Effector memory CD8-positive, alpha-beta T cell (primary cell): ENCODE measurements around the gene TMPRSS11D.

Experiments used
- ATAC-seq: fragments of 150-1000 bp; cut with Tn5 transposase; replicated peaks from 2 replicates; pipeline ENCODE4 v1.10.0; 2021; ENCODE audit warnings: mild to moderate bottlenecking, moderate library complexity
- DNase-seq, 3 experiments: peaks; one replicate each; pipeline ENCODE4 v3.0.0; 2021
- H3K27ac Mint-ChIP-seq, 2 donors: one replicate each; pipeline ENCODE4 v1.8.0; 2022; ENCODE audit warnings: mild to moderate bottlenecking in 2 of 2, mixed read lengths in 2 of 2, moderate library complexity in 2 of 2
- H3K27me3 Mint-ChIP-seq, 2 donors: one replicate each; pipeline ENCODE4 v1.8.0; 2022; ENCODE audit warnings: mixed read lengths in 2 of 2
- H3K36me3 Mint-ChIP-seq: one replicate; pipeline ENCODE4 v1.8.0; 2022; ENCODE audit warnings: mild to moderate bottlenecking, moderate library complexity, mixed read lengths; ENCODE audit not compliant: insufficient read depth
- H3K4me1 Mint-ChIP-seq, 2 donors: one replicate each; pipeline ENCODE4 v1.8.0; 2022; ENCODE audit warnings: low read depth in 2 of 2, mixed read lengths in 2 of 2
- H3K4me3 Mint-ChIP-seq, 2 donors: one replicate each; pipeline ENCODE4 v1.8.0; 2022; ENCODE audit warnings: mild to moderate bottlenecking in 2 of 2, mixed read lengths in 2 of 2, moderate library complexity in 2 of 2
- H3K9me3 Mint-ChIP-seq, 2 donors: one replicate each; pipeline ENCODE4 v1.8.0; 2022; ENCODE audit warnings: mixed read lengths in 2 of 2

TMPRSS11D gene

GRCh38 chr4:67879486-67879885, 4.3 kb downstream of the TMPRSS11D start:
- DNase-seq, result no peak
- H3K27me3 Mint-ChIP-seq, result no peaks in the 10 kb centered on the region
- no peak overlapping the region for H3K4me3 Mint-ChIP-seq
- no peak for ATAC-seq
- no peaks in the 10 kb centered on the region for H3K36me3 Mint-ChIP-seq
- H3K4me1 Mint-ChIP-seq, result no peaks in the 10 kb centered on the region
- H3K9me3 Mint-ChIP-seq, result peaks cover 0 to 2% of the 10 kb centered on the region in 2 donors
- no peak overlapping the region for H3K27ac Mint-ChIP-seq

- no peak for ATAC-seq
- no peaks in the 10 kb centered on the region for H3K4me1 Mint-ChIP-seq
Observed at GRCh38 chr4:67877086-67877485, 6.7 kb downstream of the TMPRSS11D start.

GRCh38 chr4:67874986-67875385, 8.8 kb downstream of the TMPRSS11D start:
- Mint-ChIP-seq H3K27me3 (no peaks in the 10 kb centered on the region), H3K4me3 (no peak overlapping the region), H3K36me3 (no peaks in the 10 kb centered on the region), H3K27ac (no peak overlapping the region), H3K9me3 (peaks cover 0 to 2% of the 10 kb centered on the region in 2 donors), H3K4me1 (no peaks in the 10 kb centered on the region)
- no peak for ATAC-seq
- no peak for DNase-seq

More at GRCh38 chr4:67877086-67877485, 6.7 kb downstream of the TMPRSS11D start:
- DNase-seq, result no peak
- Mint-ChIP-seq H3K27me3 (no peaks in the 10 kb centered on the region), H3K9me3 (peaks cover 0 to 2% of the 10 kb centered on the region in 2 donors), H3K36me3 (no peaks in the 10 kb centered on the region), H3K27ac (no peak overlapping the region), H3K4me3 (no peak overlapping the region)

GRCh38 chr4:67873116-67873515, 10.7 kb downstream of the TMPRSS11D start:
- Mint-ChIP-seq H3K4me3 (no peak overlapping the region), H3K27me3 (no peaks in the 10 kb centered on the region), H3K27ac (no peak overlapping the region), H3K4me1 (no peaks in the 10 kb centered on the region), H3K9me3 (peaks cover 0 to 5% of the 10 kb centered on the region in 2 donors), H3K36me3 (no peaks in the 10 kb centered on the region)
- DNase-seq (no peak), ATAC-seq (no peak)

GRCh38 chr4:67871867-67872266, 11.9 kb downstream of the TMPRSS11D start:
- H3K9me3 Mint-ChIP-seq, result peaks cover 0 to 5% of the 10 kb centered on the region in 2 donors
- ATAC-seq (no peak), DNase-seq (no peak)
- no peaks in the 10 kb centered on the region for H3K4me1 Mint-ChIP-seq
- H3K27ac Mint-ChIP-seq, result no peak overlapping the region
- H3K4me3 Mint-ChIP-seq, result no peak overlapping the region
- no peaks in the 10 kb centered on the region for H3K36me3 Mint-ChIP-seq
- H3K27me3 Mint-ChIP-seq, result no peaks in the 10 kb centered on the region

GRCh38 chr4:67869580-67870190, 14.1 kb downstream of the TMPRSS11D start:
- no peaks in the 10 kb centered on the region for H3K27me3 Mint-ChIP-seq
- H3K4me3 Mint-ChIP-seq, result no peak overlapping the region
- no peaks in the 10 kb centered on the region for H3K4me1 Mint-ChIP-seq
- ATAC-seq (no peak), DNase-seq (no peak)
- H3K36me3 Mint-ChIP-seq, result no peaks in the 10 kb centered on the region
- H3K27ac Mint-ChIP-seq, result no peak overlapping the region
- peaks cover 0 to 5% of the 10 kb centered on the region in 2 donors for H3K9me3 Mint-ChIP-seq

GRCh38 chr4:67861513-67861912, 22.3 kb downstream of the TMPRSS11D start:
- Mint-ChIP-seq H3K4me3 (no peak overlapping the region), H3K4me1 (no peaks in the 10 kb centered on the region), H3K9me3 (peaks cover 3 to 12% of the 10 kb centered on the region in 2 donors), H3K27me3 (peaks cover 5 to 9% of the 10 kb centered on the region in 2 donors), H3K36me3 (no peaks in the 10 kb centered on the region), H3K27ac (no peak overlapping the region)
- ATAC-seq (no peak), DNase-seq (no peak)

DNA sequence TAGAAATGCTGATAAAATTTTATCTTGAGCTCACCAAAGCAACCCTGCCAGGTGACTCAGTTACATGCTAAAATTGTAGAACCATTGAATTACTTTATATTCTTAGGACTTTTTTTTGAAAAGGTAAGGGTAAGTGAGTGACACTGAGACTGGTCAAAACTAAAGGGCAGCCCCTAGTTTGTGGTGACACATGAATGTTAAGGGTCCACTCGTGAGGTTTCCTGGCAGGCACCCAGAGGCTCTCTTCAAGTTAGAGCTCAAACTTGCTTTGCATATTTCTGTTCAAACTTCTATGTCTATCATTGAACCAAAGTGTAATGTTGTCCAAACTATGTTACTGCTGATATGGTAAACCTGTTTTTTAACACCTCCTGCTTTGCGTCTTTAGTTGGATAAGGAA, 30.5 kb downstream of the TMPRSS11D start:
- peaks cover 0 to 12% of the 10 kb centered on the region in 2 donors for H3K9me3 Mint-ChIP-seq
- H3K4me3 Mint-ChIP-seq, result no peak overlapping the region
- H3K4me1 Mint-ChIP-seq, result no peaks in the 10 kb centered on the region
- H3K27ac Mint-ChIP-seq, result no peak overlapping the region
- DNase-seq, result no peak
- no peaks in the 10 kb centered on the region for H3K36me3 Mint-ChIP-seq
- ATAC-seq, result no peak
- H3K27me3 Mint-ChIP-seq, result peaks cover 5 to 13% of the 10 kb centered on the region in 2 donors

- Mint-ChIP-seq H3K4me3 (no peak overlapping the region), H3K9me3 (peaks cover 0 to 11% of the 10 kb centered on the region in 2 donors), H3K4me1 (no peaks in the 10 kb centered on the region), H3K27me3 (no peaks in the 10 kb centered on the region), H3K27ac (no peak overlapping the region), H3K36me3 (no peaks in the 10 kb centered on the region)
- DNase-seq, result no peak
- ATAC-seq, result no peak
Observed at GRCh38 chr4:67820903-67821302, 62.9 kb downstream of the TMPRSS11D start.

- Mint-ChIP-seq H3K27ac (no peak overlapping the region), H3K27me3 (no peaks in the 10 kb centered on the region), H3K36me3 (no peaks in the 10 kb centered on the region), H3K4me1 (no peaks in the 10 kb centered on the region), H3K4me3 (no peak overlapping the region), H3K9me3 (peaks cover 20 to 44% of the 10 kb centered on the region in 2 donors)
- ATAC-seq (no peak), DNase-seq (no peak)
Observed at GRCh38 chr4:67810011-67810410, 73.8 kb downstream of the TMPRSS11D start.

DNA sequence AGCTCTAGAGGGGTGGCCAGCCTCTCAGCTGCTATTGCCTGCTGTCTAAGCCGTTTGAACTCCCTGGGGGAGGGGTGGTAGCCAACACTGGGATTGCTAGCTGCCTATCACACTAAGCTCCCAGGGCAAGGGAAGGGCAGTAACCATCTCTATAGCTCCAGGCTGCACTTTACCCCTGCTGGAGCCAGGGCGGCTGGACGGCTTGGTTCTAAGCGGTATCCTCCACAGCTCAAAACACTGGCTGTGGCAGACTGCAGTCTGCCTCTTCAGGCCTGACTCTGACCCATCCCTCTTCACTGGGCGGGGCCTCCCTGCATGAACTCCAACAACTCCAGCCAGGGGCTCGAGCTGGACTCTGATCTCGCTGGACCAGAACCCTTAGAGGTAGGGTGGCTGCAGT, 74.3 kb downstream of the TMPRSS11D start:
- H3K27ac Mint-ChIP-seq, result no peak overlapping the region

DNA sequence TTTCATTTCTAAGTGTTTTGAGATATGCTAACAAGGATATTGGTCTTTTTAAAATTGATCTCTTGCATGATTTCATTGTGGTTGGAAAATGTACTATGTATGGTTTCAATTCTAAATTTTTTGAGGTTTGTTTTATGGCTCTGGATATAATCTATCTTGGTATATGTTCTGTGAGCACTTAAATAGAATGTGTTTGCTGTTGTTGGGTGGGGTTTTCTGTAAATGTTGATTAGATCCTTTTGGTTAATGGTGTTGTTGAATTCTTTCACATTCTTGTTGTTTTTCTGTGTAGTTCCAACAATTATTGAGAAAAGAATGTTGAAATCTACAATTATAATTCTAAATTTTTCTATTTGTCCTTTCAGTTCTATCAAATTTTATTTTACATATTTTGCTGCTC, 87.0 kb downstream of the TMPRSS11D start:
- ATAC-seq (no peak), DNase-seq (no peak)
- peaks cover 0 to under 1% of the 10 kb centered on the region in 2 donors for H3K27me3 Mint-ChIP-seq
- H3K27ac Mint-ChIP-seq, result no peak overlapping the region
- H3K9me3 Mint-ChIP-seq, result no peaks in the 10 kb centered on the region
- no peaks in the 10 kb centered on the region for H3K36me3 Mint-ChIP-seq
- H3K4me1 Mint-ChIP-seq, result no peaks in the 10 kb centered on the region
- H3K4me3 Mint-ChIP-seq, result no peak overlapping the region

More for the DNA sequence above, 74.3 kb downstream of the TMPRSS11D start:
- H3K36me3 Mint-ChIP-seq, result no peaks in the 10 kb centered on the region
- peaks cover 20 to 39% of the 10 kb centered on the region in 2 donors for H3K9me3 Mint-ChIP-seq
- H3K4me3 Mint-ChIP-seq, result no peak overlapping the region
- ATAC-seq (no peak), DNase-seq (no peak)
- no peaks in the 10 kb centered on the region for H3K4me1 Mint-ChIP-seq
- H3K27me3 Mint-ChIP-seq, result no peaks in the 10 kb centered on the region

DNA sequence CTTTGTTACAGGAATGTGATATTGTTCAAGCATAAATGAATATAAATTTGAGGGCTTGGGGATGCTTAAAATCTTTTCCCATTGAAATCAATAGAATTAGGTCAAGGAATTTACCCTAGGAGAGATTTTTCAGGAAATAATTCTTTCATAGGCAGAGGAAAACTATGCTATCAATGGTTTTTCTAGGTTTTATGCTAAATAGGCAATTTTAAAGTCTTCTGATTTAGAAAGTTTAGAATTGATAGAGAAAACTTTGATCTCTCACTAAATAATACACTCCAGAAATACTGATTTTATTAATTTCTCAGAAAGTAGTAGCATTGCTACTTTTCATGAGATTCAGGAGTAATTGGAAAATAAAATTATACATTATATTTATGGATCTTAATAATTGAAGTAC, 93.1 kb downstream of the TMPRSS11D start:
- Mint-ChIP-seq H3K27me3 (peaks cover 0 to 5% of the 10 kb centered on the region in 2 donors), H3K4me1 (no peaks in the 10 kb centered on the region), H3K27ac (no peak overlapping the region), H3K9me3 (no peaks in the 10 kb centered on the region), H3K36me3 (no peaks in the 10 kb centered on the region), H3K4me3 (no peak overlapping the region)
- DNase-seq, result no peak
- no peak for ATAC-seq

DNA sequence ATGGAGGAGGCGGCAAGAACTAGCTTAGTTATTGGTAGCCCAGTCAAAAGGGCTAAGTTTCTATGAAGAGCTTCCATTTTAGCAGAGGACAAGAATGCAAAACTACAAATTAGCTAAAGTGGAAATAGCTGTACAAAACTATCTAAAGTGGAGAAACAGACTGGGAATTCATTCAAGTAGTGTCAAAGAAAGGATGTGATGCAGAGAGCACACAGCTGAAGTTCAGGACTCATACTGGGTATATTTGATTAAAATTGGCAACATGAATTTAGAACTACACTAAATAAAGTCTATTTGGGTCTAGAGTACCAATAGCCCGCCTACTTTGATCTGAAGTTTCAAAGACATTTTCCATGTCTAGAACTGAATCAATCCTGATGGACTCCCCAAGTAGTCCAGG, 96.5 kb downstream of the TMPRSS11D start:
- Mint-ChIP-seq H3K27ac (no peak overlapping the region), H3K27me3 (peaks cover 0 to 5% of the 10 kb centered on the region in 2 donors), H3K4me1 (no peaks in the 10 kb centered on the region), H3K36me3 (no peaks in the 10 kb centered on the region), H3K4me3 (no peak overlapping the region), H3K9me3 (no peaks in the 10 kb centered on the region)
- ATAC-seq, result no peak
- DNase-seq, result no peak
